Omental fat pad (tissue), 4 donors: Measurements from ENCODE around the gene NOTCH3. TPM values are rescaled to one million over a fixed set of nuclear protein-coding genes. Genes with fewer than 3 reads are reported as not detected.

ENCODE experiments used
- ATAC-seq: fragments of 150-250 bp; one replicate; pipeline ENCODE4 v1.9.1; 2016; ENCODE audit warnings: mild to moderate bottlenecking, moderate library complexity; ENCODE audit not compliant: low FRiP score
- DNase-seq: peaks from one replicate; pipeline ENCODE4 v3.0.0-alpha.2; 2019; ENCODE audit warnings: low spot score
- CTCF ChIP-seq, 3 donors: fragments of 450-650 bp; IDR thresholded peaks; one replicate each; pipeline ENCODE4 v1.5.1; 2016 to 2017; ENCODE audit warnings: antibody characterized with exemption in 3 of 3, mild to moderate bottlenecking in 3 of 3, moderate library complexity in 2 of 3
- total RNA-seq, 4 donors: library from RNA; depleted of rRNA; stranded (reverse); fragments of >200 nt; gene quantifications; one replicate each; pipeline ENCODE4 v1.1.0, GENCODE V29; 2016

NOTCH3 gene
- total RNA-seq, 4 donors from 2014 or later: 6.1 to 82.8 (median 24.4) TPM

- ATAC-seq: no peak
- no peak for TF ChIP-seq CTCF (IDR thresholded peaks at IDR 0.05)
- DNase-seq: no peak
Measured at GRCh38 chr19:15235781-15236180, 35.0 kb upstream of the NOTCH3 start.

- ATAC-seq (no peak), DNase-seq (no peak)
- TF ChIP-seq CTCF (IDR thresholded peaks at IDR 0.05): no peak
Measured at GRCh38 chr19:15234431-15235130, 33.8 kb upstream of the NOTCH3 start.

- DNase-seq: no peak
- TF ChIP-seq CTCF (IDR thresholded peaks at IDR 0.05): no peak
- no peak for ATAC-seq
Measured at GRCh38 chr19:15231271-15231670, 30.5 kb upstream of the NOTCH3 start.

- DNase-seq (no peak), ATAC-seq (no peak)
- TF ChIP-seq CTCF (IDR thresholded peaks at IDR 0.05): no peak
Measured at GRCh38 chr19:15227261-15227660, 26.5 kb upstream of the NOTCH3 start.

- no peak for ATAC-seq
- DNase-seq: no peak
- TF ChIP-seq CTCF (IDR thresholded peaks at IDR 0.05): no peak
Measured at GRCh38 chr19:15225760-15226159, 25.0 kb upstream of the NOTCH3 start.

- TF ChIP-seq CTCF (IDR thresholded peaks at IDR 0.05): no peak
- ATAC-seq (peak; percentile 26), DNase-seq (no peak)
Measured at GRCh38 chr19:15223649-15224361, 23.0 kb upstream of the NOTCH3 start.
